Loucy (cell line): Measurements from ENCODE around the gene ITGA8.
"Not testable (repeated sequence)": the region's sequence is repeated elsewhere in the genome, so short reads cannot be mapped to it uniquely, and the experiment has no call there.

Source experiments
- H2AFZ ChIP-seq: fragments of 200-600 bp; sonication (generic); 2 replicates; pipeline ENCODE4 v1.6.0; 2016; ENCODE audit warnings: antibody characterized with exemption, mild to moderate bottlenecking, low read length, moderate library complexity
- H3F3A ChIP-seq: fragments of 200-600 bp; 2 replicates; pipeline ENCODE4 v1.6.0; 2016; ENCODE audit warnings: antibody characterized with exemption, low read depth, mild to moderate bottlenecking
- H3K27me3 ChIP-seq: fragments of 200-600 bp; sonication (generic); 2 replicates; pipeline ENCODE4 v1.6.1; 2014; ENCODE audit warnings: low read length, mild to moderate bottlenecking; ENCODE audit not compliant: insufficient read depth, poor library complexity, severe bottlenecking
- H3K36me3 ChIP-seq: fragments of 200-600 bp; sonication (generic); 2 replicates; pipeline ENCODE4 v1.6.1; 2016; ENCODE audit warnings: low read length; ENCODE audit not compliant: insufficient read depth
- H3K4me1 ChIP-seq: fragments of 200-600 bp; sonication (generic); 2 replicates; pipeline ENCODE4 v1.5.1; 2014; ENCODE audit warnings: low read length, mild to moderate bottlenecking; ENCODE audit not compliant: insufficient read depth, poor library complexity, severe bottlenecking
- H3K4me2 ChIP-seq: fragments of 200-600 bp; sonication (generic); 2 replicates; pipeline ENCODE4 v1.6.0; 2014; ENCODE audit warnings: antibody characterized with exemption, low read length, low read depth, mild to moderate bottlenecking; ENCODE audit not compliant: poor library complexity, severe bottlenecking
- H3K4me3 ChIP-seq: fragments of 200-600 bp; sonication (generic); 2 replicates; pipeline ENCODE4 v1.5.1; 2014; ENCODE audit warnings: low read length, mild to moderate bottlenecking, mixed read lengths; ENCODE audit not compliant: poor library complexity, severe bottlenecking
- H3K79me2 ChIP-seq: fragments of 200-600 bp; sonication (generic); 2 replicates; pipeline ENCODE4 v1.6.1; 2014; ENCODE audit warnings: low read length; ENCODE audit not compliant: insufficient read depth
- H3K9ac ChIP-seq: fragments of 200-600 bp; sonication (generic); 2 replicates; pipeline ENCODE4 v1.6.0; 2014; ENCODE audit warnings: mild to moderate bottlenecking, low read depth, low read length, moderate library complexity; ENCODE audit not compliant: poor library complexity, severe bottlenecking
- H3K9me2 ChIP-seq: fragments of 200-600 bp; sonication (generic); replicated peaks from 2 replicates; pipeline ENCODE4 v1.6.1; 2016; ENCODE audit warnings: low read depth, low read length, mixed read lengths
- H3K9me3 ChIP-seq: fragments of 200-600 bp; sonication (generic); 2 replicates; pipeline ENCODE4 v1.6.1; 2014; ENCODE audit warnings: mild to moderate bottlenecking, antibody characterized with exemption, low read length, low read depth; ENCODE audit not compliant: insufficient read depth
- H4K20me1 ChIP-seq: fragments of 200-600 bp; sonication (generic); 2 replicates; pipeline ENCODE4 v1.6.0; 2014; ENCODE audit warnings: antibody characterized with exemption, low read length, mild to moderate bottlenecking; ENCODE audit not compliant: insufficient read depth, poor library complexity, severe bottlenecking
- CTCF ChIP-seq: fragments of 200-600 bp; sonication (generic); conservative IDR thresholded peaks from 2 replicates; pipeline ENCODE4 v1.5.1; 2014; ENCODE audit warnings: mild to moderate bottlenecking, antibody characterized with exemption, low read length
- EZH2phosphoT487 ChIP-seq: fragments of 200-600 bp; IDR thresholded peaks from 2 replicates; pipeline ENCODE4 v1.6.1; 2018; ENCODE audit warnings: antibody characterized with exemption, mild to moderate bottlenecking, moderate library complexity, borderline replicate concordance

The ITGA8 gene

GRCh38 chr10:15632456-15633091 is 87.1 kb downstream of the ITGA8 start:
- Histone ChIP-seq H3K4me2 (no peak overlapping the region), H3K9ac (no peak overlapping the region), H3K27me3 (no peaks in the 10 kb centered on the region), H3K4me1 (no peaks in the 10 kb centered on the region), H3K4me3 (no peak overlapping the region), H3K9me3 (no peaks in the 10 kb centered on the region), H3F3A (no peaks in the 10 kb centered on the region), H3K36me3 (no peaks in the 10 kb centered on the region), H3K9me2 (no peaks in the 10 kb centered on the region), H4K20me1 (no peaks in the 10 kb centered on the region), H3K79me2 (no peaks in the 10 kb centered on the region), H2AFZ (no peak overlapping the region)
- no peak for TF ChIP-seq EZH2phosphoT487
- TF ChIP-seq CTCF, result no peak

- H3K9me3 ChIP-seq, H4K20me1 ChIP-seq, H3F3A ChIP-seq, H3K36me3 ChIP-seq, H3K9ac ChIP-seq, H3K79me2 ChIP-seq, H3K4me2 ChIP-seq, H3K4me1 ChIP-seq, H3K4me3 ChIP-seq, H3K9me2 ChIP-seq, H3K27me3 ChIP-seq, H2AFZ ChIP-seq: not testable (repeated sequence)
Measured at GRCh38 chr10:15631205-15631604, 88.5 kb downstream of the ITGA8 start.

GRCh38 chr10:15630353-15630752 is 89.4 kb downstream of the ITGA8 start:
- H3K4me2 ChIP-seq, result no peak overlapping the region
- no peaks in the 10 kb centered on the region for H3K79me2 ChIP-seq
- H3K9me2 ChIP-seq, result no peaks in the 10 kb centered on the region
- no peaks in the 10 kb centered on the region for H3K4me1 ChIP-seq
- no peak for TF ChIP-seq CTCF
- TF ChIP-seq EZH2phosphoT487, result no peak
- no peak overlapping the region for H3K4me3 ChIP-seq
- H3K9me3 ChIP-seq, result no peaks in the 10 kb centered on the region
- H3F3A ChIP-seq, result no peaks in the 10 kb centered on the region
- no peaks in the 10 kb centered on the region for H4K20me1 ChIP-seq
- H2AFZ ChIP-seq, result no peak overlapping the region
- H3K27me3 ChIP-seq, result no peaks in the 10 kb centered on the region
- H3K36me3 ChIP-seq, result no peaks in the 10 kb centered on the region
- H3K9ac ChIP-seq, result no peak overlapping the region

- no peaks in the 10 kb centered on the region for H3F3A ChIP-seq
- H3K4me3 ChIP-seq, result no peak overlapping the region
- no peaks in the 10 kb centered on the region for H3K27me3 ChIP-seq
- no peaks in the 10 kb centered on the region for H3K4me1 ChIP-seq
- H4K20me1 ChIP-seq, result no peaks in the 10 kb centered on the region
- H3K9me3 ChIP-seq, result no peaks in the 10 kb centered on the region
- no peak overlapping the region for H3K4me2 ChIP-seq
- no peak overlapping the region for H2AFZ ChIP-seq
- H3K36me3 ChIP-seq, result no peaks in the 10 kb centered on the region
- H3K9me2 ChIP-seq, result no peaks in the 10 kb centered on the region
- H3K79me2 ChIP-seq, result no peaks in the 10 kb centered on the region
- no peak for TF ChIP-seq CTCF
- H3K9ac ChIP-seq, result no peak overlapping the region
Measured at GRCh38 chr10:15627617-15628196, 92.0 kb downstream of the ITGA8 start.
